ENCODE data around the gene RCCD1.

DNA sequence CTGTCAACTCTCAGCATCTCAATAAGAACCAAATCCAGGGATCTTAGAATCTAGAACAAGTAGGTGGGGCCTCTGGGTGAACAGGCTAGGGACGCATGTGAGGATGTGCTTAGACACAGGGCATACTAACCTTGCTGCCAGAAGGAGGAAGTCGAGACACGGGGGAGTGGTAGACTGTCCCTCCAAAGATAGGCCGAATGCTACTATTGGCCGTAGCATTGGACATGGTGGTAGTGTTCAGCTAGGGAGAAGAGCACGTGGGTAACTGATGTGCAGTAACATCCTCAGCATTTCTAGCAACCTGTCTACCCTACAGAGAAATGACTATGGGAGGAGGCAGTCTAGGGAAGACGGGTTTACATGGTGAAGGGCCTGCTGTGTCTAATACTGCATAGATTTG lies 15.6 kb downstream of the RCCD1 start:
- TF ChIP-seq, protein P1, sequence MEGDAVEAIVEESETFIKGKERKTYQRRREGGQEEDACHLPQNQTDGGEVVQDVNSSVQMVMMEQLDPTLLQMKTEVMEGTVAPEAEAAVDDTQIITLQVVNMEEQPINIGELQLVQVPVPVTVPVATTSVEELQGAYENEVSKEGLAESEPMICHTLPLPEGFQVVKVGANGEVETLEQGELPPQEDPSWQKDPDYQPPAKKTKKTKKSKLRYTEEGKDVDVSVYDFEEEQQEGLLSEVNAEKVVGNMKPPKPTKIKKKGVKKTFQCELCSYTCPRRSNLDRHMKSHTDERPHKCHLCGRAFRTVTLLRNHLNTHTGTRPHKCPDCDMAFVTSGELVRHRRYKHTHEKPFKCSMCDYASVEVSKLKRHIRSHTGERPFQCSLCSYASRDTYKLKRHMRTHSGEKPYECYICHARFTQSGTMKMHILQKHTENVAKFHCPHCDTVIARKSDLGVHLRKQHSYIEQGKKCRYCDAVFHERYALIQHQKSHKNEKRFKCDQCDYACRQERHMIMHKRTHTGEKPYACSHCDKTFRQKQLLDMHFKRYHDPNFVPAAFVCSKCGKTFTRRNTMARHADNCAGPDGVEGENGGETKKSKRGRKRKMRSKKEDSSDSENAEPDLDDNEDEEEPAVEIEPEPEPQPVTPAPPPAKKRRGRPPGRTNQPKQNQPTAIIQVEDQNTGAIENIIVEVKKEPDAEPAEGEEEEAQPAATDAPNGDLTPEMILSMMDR (conservative IDR thresholded peaks at IDR 0.05), result no peak
- TF ChIP-seq EZH2 (IDR thresholded peaks at IDR 0.05; ENCODE audit: low read depth), result no peak

Measured in PC-9 (cell line).